Stimulated activated CD4-positive, alpha-beta T cell treated with anti-CD3 and anti-CD28 coated beads, TNF-alpha, amount 100 ng/mL, for 1 hour (primary cell): ENCODE results near the gene SVIP.

Experiments used
- DNase-seq, 3 donors: peaks; one replicate each; pipeline ENCODE4 v3.0.0-alpha.2; 2020; ENCODE audit warnings: low read depth in 3 of 3, low spot score in 1 of 3

Gene SVIP

DNA sequence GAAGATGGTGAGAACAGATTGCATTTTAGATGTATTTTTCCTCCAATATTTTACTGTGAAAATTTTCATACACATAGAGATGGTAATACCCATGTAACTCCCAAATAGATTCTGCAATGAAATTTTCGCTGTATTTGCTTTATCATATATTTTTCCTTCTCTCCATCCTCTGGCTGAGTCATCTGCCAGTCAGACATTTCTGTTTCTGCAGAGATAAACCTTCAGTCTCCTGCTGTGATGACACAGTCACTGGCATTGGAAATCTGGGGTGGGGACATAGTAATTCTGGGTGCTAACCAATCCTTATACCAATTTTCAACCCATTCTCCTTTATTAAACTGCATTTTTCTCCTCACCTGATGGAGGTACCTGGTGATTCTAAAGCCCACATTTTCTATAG, 33.7 kb downstream of the SVIP start:
- no peak for DNase-seq

DNA sequence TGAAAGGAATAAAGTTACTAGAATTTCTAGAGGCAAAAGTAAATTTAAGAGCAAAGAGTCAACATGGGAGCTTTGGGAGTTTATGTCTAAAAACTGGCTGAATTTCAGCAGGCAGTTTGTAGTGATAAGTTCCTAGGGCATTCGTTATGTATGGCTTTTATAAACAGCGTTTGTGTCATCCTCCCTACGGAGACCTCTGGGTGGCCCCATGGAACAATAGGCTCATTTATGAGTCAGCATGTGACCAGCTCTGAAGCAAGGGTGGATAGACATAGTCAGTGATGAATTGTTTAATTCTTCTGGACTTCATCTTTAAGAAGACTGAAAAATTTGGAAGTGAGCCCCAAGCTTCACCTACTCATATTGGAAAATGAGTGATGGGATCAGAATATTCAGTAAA, 37.1 kb downstream of the SVIP start:
- no peak for DNase-seq

DNA sequence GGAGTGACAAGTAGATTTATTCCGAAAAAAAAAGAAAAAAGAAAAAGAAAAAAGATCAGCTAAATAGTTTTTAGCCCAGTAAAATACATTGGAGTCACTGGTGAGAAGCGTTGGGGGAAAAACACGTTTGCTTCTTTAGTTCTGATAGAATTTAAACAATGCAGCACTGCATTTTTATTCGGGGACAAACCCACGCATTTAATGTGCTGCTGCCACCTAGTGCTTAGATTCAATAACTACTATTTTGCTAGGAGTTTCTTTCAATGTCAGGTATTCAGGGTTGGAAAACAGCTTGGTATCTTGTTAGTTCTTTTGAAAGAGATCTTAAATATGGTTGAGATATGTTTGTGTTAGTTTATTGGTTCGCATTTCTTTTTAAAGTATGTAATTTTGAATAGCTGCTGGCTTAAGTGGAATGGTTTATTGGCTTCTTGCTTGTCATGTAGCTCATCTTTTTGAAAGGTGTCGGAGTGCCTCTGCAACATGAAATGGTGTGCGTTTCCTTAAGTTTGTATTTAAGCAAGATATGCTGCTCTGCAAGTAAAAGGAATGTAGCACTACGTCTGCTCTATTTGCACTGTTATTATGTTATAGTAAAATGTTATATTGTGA, 41.9 kb downstream of the SVIP start:
- no peak for DNase-seq

DNA sequence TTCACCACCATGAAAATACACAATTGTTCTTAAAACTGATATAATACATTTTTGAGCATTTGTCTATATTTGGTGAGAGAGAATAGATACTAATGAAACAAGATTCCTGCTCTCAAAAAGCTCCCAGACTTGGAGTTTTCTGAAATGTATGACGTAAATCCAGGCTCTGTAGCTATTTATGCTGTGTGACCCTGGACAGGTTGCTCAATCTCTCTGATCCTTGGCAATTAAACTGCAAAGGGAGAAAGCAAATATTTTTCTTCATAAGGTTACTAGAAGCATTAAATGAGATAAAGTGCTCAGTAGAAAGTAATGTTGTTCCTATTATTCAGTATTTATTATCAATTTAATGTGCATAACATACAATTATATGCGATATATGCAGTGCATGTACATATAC, 42.5 kb downstream of the SVIP start:
- DNase-seq, result no peak

DNA sequence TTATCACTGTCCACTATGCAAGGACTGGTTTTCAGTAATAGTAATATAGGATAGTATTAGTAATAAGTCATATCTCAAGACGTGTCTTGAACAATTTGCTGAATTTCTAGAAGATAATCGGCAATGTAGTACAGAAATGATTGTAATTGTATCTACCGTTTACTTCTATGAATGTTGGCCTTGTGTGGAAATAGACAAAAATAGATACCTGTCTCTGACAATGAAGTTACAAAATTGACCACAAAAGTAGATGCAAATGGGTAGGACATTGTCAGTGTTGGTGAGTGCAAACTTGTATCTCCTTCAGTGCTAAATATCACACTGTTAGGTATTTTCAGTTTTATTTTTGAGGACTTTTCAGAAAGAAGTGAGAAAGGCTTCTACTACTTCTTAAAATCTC, 43.1 kb downstream of the SVIP start:
- no peak for DNase-seq

DNA sequence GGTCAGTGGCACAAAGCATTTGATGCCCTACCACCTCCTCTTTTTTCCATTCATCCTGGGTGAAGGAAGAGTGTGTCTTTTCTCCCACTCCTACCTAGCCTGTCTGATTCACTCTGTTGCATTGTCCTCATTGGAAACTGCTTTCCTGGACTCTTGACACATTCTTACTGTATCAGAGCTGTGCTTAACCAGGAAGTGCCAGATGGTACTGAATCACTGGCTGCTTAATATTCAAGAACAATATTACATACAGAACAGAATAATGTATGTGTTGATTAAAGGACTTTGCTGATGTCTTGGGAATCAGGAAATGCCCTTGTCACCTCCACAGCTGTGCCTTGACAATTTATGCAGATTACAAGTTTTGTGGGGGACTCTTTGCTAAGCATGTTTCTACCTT, 44.4 kb downstream of the SVIP start:
- no peak for DNase-seq

DNA sequence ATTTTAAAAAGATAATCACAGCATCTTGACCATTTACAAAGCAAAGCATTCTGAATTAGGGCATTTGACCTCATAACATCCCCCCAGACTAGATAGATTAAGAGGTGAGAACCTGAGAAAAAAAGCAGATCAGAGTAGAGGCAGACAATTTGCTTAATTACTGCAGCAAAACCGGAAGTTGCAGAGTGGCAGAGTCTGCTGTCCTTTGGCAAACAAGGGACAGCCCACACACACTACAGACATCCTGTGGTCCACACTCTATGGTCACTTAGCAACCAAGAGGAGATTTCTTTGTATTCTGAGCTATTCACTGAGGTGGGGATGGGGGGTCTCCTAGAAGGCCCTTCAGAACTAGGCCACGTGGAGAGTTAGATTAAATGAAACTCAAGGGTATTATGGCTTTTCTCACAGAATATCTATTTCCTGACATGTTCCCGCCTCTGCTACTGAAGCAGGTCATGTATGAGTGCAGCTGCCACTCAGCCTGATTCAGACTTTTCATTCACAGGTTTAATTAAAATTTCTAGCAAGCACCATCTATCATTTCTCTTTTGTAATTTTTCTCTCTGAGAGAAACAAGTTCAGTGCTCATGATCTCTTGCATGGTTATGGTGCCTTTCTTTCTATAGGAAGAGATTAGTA, 48.5 kb downstream of the SVIP start:
- DNase-seq, result no peak

DNA sequence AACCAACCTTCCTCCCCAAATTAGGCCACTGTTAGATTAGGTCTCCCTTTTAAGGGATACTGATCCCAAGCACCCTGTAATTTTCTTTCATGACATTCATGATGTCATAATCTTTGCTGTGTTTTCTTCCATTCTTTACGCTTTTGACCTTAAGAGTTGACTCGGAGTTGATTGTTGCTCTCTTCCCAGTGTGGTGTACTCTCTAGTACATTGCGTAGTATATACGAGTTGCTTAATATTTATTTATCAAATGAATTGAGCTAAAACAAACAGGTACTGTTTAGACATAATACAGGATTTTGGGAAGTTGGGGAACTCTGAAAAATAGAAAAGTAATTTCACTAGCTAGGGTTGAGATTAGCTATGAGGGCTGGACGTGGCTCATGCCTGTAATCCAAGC, 49.8 kb downstream of the SVIP start:
- DNase-seq, result no peak

DNA sequence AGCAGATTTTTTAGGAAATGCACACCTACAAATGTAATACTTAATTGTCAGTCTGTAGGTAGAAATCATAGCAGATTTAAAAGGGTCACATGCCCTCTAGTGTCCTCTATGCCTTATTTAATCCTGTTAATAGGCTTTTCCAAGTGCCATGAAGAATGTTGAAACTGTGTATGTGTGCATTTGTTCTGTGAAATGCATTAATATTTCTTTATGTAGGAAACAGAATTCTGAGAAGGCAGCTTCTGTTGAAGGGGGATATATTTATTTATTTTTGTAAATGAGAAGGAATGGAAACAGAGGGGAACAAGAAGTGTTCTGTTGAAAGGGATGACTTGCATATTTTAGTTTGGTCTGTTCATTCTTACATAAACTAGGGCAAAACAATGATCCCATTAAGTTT, 51.0 kb downstream of the SVIP start:
- DNase-seq, result no peak

DNA sequence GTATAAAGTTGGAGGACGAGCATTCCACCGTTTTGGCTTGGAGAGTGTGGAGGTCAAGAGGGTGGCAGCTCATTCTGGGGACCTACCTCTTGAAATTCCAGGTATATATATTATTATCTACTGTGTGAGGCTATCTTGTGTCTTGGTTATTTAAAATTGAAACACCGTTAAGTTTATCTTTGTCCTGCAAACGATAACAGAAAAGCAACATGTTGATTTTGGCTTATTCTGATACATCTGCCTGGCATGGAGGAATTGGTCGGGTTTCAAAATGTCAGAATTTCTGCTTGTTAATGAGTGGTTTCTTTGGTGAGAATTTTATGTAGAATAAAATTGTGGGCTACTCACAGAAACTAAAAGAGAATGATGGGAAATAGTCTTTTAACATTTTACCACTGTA, 54.4 kb downstream of the SVIP start:
- DNase-seq, result no peak

DNA sequence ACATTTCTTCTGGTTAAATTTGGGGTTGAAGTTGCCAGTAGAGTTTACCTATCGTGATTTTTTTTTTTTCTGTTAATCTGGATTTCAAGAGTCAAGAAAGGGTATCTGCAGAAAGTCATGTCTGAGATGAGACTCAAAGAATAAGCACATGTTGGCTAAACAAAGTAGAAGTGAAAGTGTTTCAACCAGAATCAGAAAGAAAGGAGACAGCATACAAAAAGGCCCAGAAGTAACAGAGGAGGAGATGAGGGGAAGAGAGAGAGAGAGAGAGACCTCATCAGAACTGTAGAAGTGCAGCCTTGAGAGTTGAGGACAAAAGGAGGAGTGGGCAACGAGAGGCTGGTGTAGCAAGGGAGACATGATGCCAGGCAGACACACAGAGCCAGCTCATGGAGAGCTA, 54.9 kb downstream of the SVIP start:
- DNase-seq, result no peak

DNA sequence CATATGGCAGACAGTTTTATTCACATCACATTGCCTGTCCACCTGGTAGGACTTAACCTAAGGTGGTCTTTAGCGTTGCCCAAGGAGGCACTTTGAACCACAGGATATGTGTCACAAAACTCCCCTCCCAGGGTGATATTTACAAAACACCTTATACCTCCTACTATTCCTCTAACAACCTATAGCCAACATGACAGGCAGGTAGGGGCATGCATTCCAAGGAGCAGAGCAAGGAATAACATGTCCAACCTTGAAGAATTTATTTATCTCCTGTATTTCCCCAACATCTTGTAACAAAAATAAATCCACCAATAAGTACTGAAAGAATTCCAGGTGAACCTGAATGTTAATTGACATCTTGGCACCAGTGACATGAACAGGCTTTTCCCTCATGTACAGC, 60.5 kb downstream of the SVIP start:
- no peak for DNase-seq
